ENCODE results near the gene ZNF385B.

DNA sequence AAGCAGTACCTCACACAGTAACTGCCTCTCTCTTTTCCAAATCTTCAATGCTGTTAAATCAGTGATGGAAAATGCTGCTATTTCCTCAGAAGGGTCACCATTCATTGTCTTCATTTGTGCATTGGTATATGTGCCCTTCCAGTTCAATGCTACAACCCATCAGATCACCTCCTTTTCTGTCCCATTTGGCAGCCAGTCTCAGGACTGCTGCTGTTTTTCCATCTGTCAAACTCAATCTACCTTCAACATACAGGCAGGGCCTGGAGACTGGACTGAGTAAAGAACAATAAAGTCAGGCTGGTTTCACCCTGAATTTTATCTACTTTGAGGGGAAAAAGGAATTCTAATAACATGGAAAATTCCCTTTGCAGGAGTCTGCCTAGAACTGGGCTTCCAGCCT is 17.9 kb downstream of the ZNF385B start:
- TF ChIP-seq POLR2A (IDR thresholded peaks at IDR 0.05; ENCODE audit: low read depth): no peak
- TF ChIP-seq, protein P1, sequence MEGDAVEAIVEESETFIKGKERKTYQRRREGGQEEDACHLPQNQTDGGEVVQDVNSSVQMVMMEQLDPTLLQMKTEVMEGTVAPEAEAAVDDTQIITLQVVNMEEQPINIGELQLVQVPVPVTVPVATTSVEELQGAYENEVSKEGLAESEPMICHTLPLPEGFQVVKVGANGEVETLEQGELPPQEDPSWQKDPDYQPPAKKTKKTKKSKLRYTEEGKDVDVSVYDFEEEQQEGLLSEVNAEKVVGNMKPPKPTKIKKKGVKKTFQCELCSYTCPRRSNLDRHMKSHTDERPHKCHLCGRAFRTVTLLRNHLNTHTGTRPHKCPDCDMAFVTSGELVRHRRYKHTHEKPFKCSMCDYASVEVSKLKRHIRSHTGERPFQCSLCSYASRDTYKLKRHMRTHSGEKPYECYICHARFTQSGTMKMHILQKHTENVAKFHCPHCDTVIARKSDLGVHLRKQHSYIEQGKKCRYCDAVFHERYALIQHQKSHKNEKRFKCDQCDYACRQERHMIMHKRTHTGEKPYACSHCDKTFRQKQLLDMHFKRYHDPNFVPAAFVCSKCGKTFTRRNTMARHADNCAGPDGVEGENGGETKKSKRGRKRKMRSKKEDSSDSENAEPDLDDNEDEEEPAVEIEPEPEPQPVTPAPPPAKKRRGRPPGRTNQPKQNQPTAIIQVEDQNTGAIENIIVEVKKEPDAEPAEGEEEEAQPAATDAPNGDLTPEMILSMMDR (IDR thresholded peaks at IDR 0.05): no peak
- no peak for TF ChIP-seq EP300 (IDR thresholded peaks at IDR 0.05)
- no peak for TF ChIP-seq POLR2AphosphoS5 (IDR thresholded peaks at IDR 0.05)

Measured in esophagus muscularis mucosa (tissue), 4 donors.